Fibroblast of mammary gland (primary cell): ENCODE measurements around the gene GM2A.
A peak's percentile ranks its signal among the peaks of the same experiment; 100 is the strongest.
"Not testable (repeated sequence)": the region's sequence is repeated elsewhere in the genome, so short reads cannot be mapped to it uniquely, and the experiment has no call there.

Source experiments
- DNase-seq: peaks from one replicate; pipeline ENCODE4 v3.0.0-alpha.2; 2010; ENCODE audit warnings: low read depth
- H3K4me3 ChIP-seq: 2 replicates; pipeline ENCODE4 v1.5.1; 2011; ENCODE audit warnings: low read depth, mild to moderate bottlenecking, low read length, moderate library complexity; ENCODE audit not compliant: control insufficient read depth
- CTCF ChIP-seq: conservative IDR thresholded peaks from 2 replicates; pipeline ENCODE4 v1.5.1; 2011; ENCODE audit warnings: low read depth, low read length, inconsistent platforms; ENCODE audit not compliant: control insufficient read depth, insufficient read depth

The GM2A gene

GRCh38 chr5:151295138-151295537, 42.2 kb downstream of the GM2A start:
- H3K4me3 ChIP-seq = no peak overlapping the region
- no peak for TF ChIP-seq CTCF
- peak; percentile 45 for DNase-seq

- DNase-seq = no peak
- no peak for TF ChIP-seq CTCF
- H3K4me3 ChIP-seq = no peak overlapping the region
Observed at GRCh38 chr5:151295791-151296477, 42.9 kb downstream of the GM2A start.

GRCh38 chr5:151296478-151296830, 43.5 kb downstream of the GM2A start:
- TF ChIP-seq CTCF = no peak
- DNase-seq = no peak
- H3K4me3 ChIP-seq = no peak overlapping the region

- TF ChIP-seq CTCF = no peak
- no peak for DNase-seq
- H3K4me3 ChIP-seq = no peak overlapping the region
Observed at GRCh38 chr5:151296974-151297373, 44.0 kb downstream of the GM2A start.

- H3K4me3 ChIP-seq = no peak overlapping the region
- peak; percentile 66 for TF ChIP-seq CTCF
- DNase-seq = peak; percentile 74
Observed at GRCh38 chr5:151298063-151298855, 45.3 kb downstream of the GM2A start.

- H3K4me3 ChIP-seq = no peak within 1 kb of the TSS
- no peak for DNase-seq
- TF ChIP-seq CTCF = no peak
Observed at GRCh38 chr5:151303666-151304065, 50.7 kb downstream of the GM2A start, which contains the start of gene SLC36A3. TSS of gene SLC36A3 (minus strand) at chr5:151303766. CDS start at chr5:151303354, 412 bp downstream.

- H3K4me3 ChIP-seq, DNase-seq: not testable (repeated sequence)
Observed at GRCh38 chr5:151309266-151309665, 56.3 kb downstream of the GM2A start.

GRCh38 chr5:151309821-151310220, 56.8 kb downstream of the GM2A start:
- not testable (repeated sequence) for H3K4me3 ChIP-seq, DNase-seq
